Adipocyte (in vitro differentiated cells): ENCODE data around the gene SFT2D3.
"Not testable (repeated sequence)": the region's sequence is repeated elsewhere in the genome, so short reads cannot be mapped to it uniquely, and the experiment has no call there.

ENCODE experiments used
- DNase-seq: peaks from one replicate; pipeline ENCODE4 v3.0.0-alpha.2; 2015; ENCODE audit warnings: low read depth
- H3K27me3 ChIP-seq: replicated peaks from 2 replicates; pipeline ENCODE4 v1.7.0; 2013; ENCODE audit warnings: mild to moderate bottlenecking, low read length, moderate library complexity; ENCODE audit not compliant: control insufficient read depth, insufficient read depth
- H3K36me3 ChIP-seq: 2 replicates; pipeline ENCODE4 v1.7.0; 2013; ENCODE audit warnings: low read length, mild to moderate bottlenecking, moderate library complexity; ENCODE audit not compliant: control insufficient read depth, insufficient read depth, severe bottlenecking
- H3K4me1 ChIP-seq: 2 replicates; pipeline ENCODE4 v1.7.0; 2013; ENCODE audit warnings: mild to moderate bottlenecking, low read length, moderate library complexity; ENCODE audit not compliant: control insufficient read depth, insufficient read depth
- H3K4me3 ChIP-seq: 2 replicates; pipeline ENCODE4 v1.7.0; 2013; ENCODE audit warnings: mild to moderate bottlenecking, low read length, moderate library complexity
- H3K9ac ChIP-seq: 2 replicates; pipeline ENCODE4 v1.7.0; 2013; ENCODE audit warnings: mild to moderate bottlenecking, low read length, moderate library complexity
- H3K9me3 ChIP-seq: 2 replicates; pipeline ENCODE4 v1.7.0; 2013; ENCODE audit warnings: mild to moderate bottlenecking, low read length, moderate library complexity; ENCODE audit not compliant: control insufficient read depth

The SFT2D3 gene

GRCh38 chr2:127743477-127744026 is 42.3 kb downstream of the SFT2D3 start:
- no peak overlapping the region for H3K9ac ChIP-seq
- peaks cover 23% of the 10 kb centered on the region for H3K36me3 ChIP-seq
- H3K27me3 ChIP-seq, result no peaks in the 10 kb centered on the region
- H3K4me3 ChIP-seq, result no peak overlapping the region
- no peaks in the 10 kb centered on the region for H3K9me3 ChIP-seq
- peaks cover 8% of the 10 kb centered on the region for H3K4me1 ChIP-seq
- no peak for DNase-seq

GRCh38 chr2:127747621-127748020 is 46.3 kb downstream of the SFT2D3 start:
- no peaks in the 10 kb centered on the region for H3K9me3 ChIP-seq
- H3K36me3 ChIP-seq, result peaks cover 27% of the 10 kb centered on the region
- H3K4me3 ChIP-seq, result no peak overlapping the region
- DNase-seq, result no peak
- peaks cover 8% of the 10 kb centered on the region for H3K4me1 ChIP-seq
- H3K9ac ChIP-seq, result no peak overlapping the region
- H3K27me3 ChIP-seq, result no peaks in the 10 kb centered on the region

GRCh38 chr2:127749537-127749936 is 48.2 kb downstream of the SFT2D3 start:
- H3K4me3 ChIP-seq, H3K4me1 ChIP-seq, H3K9me3 ChIP-seq, H3K27me3 ChIP-seq, H3K9ac ChIP-seq: not testable (repeated sequence)
- peaks cover 18% of the 10 kb centered on the region for H3K36me3 ChIP-seq
- peak; percentile 51 for DNase-seq

- Histone ChIP-seq H3K36me3 (peaks cover 24% of the 10 kb centered on the region), H3K4me1 (no peaks in the 10 kb centered on the region), H3K9me3 (no peaks in the 10 kb centered on the region), H3K27me3 (no peaks in the 10 kb centered on the region), H3K9ac (no peak overlapping the region), H3K4me3 (no peak overlapping the region)
- DNase-seq, result no peak
These were observed 52.1 kb downstream of the SFT2D3 start for GRCh38 chr2:127753374-127753773.

GRCh38 chr2:127754186-127754585 is 52.9 kb downstream of the SFT2D3 start:
- Histone ChIP-seq H3K9ac (no peak overlapping the region), H3K27me3 (no peaks in the 10 kb centered on the region), H3K9me3 (no peaks in the 10 kb centered on the region), H3K36me3 (peaks cover 25% of the 10 kb centered on the region), H3K4me3 (no peak overlapping the region), H3K4me1 (no peaks in the 10 kb centered on the region)
- DNase-seq, result no peak
